H1 (cell line): ENCODE measurements around the gene COL17A1. TPM values are rescaled to one million over a fixed set of nuclear protein-coding genes. Genes with fewer than 3 reads are reported as not detected.

ENCODE experiments used
- EZH2 ChIP-seq: fragments of 200-600 bp; sonication (generic); IDR thresholded peaks from 2 replicates; pipeline ENCODE4 v1.7.1; 2012; ENCODE audit warnings: low read depth, mild to moderate bottlenecking, moderate library complexity, low read length, inconsistent platforms; ENCODE audit not compliant: severe bottlenecking
- polyA plus RNA-seq, 7 experiments: library from polyadenylated mRNA; depleted of rRNA in 3 of 7; stranded (reverse) in 5 of 7; unstranded in 2 of 7; fragments of >200 nt in 5 of 7; fragments of 200-250 nt in 2 of 7; gene quantifications; 1 replicate in 5 of 7; 2 replicates in 1 of 7; 4 replicates in 1 of 7; pipeline versions ENCODE4 v1.2.1 to v1.2.3, GENCODE V29; 2011 to 2013; ENCODE audit warnings: missing spikeins in 2 of 7, mixed read lengths in 2 of 7
- total RNA-seq: library from RNA; stranded (reverse); fragmentation: NEBNext Ultra II Directional; extraction: Animal tissue kit (Norgen Biotek cat#: 25700); gene quantifications from 2 replicates; pipeline ENCODE4 v1.2.1, GENCODE V29; 2021

The COL17A1 gene
- total and polyA plus RNA-seq, 2 of the 8 experiments (the other 6 are each of a cell fraction or from before 2014, with no cell fraction given) = 0.35 to 0.37 TPM

DNA sequence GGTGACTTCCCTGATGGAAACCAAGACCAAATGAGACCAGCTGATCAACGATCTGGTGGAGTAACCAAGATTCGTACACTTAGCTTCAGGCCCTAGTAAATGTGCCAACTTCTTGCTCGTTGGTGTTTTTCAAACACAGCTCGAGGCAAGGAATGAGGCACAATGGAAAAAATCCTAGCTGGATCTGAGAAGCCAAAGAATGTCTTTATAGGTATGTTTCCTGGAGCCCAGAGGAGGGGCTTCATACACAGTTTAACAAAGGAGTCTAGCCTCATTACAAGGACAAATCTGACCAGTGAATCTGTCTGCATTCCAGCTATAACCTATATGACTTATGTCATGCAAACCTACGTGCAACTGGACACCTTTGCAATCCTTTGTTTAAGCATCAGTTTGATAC, 3.7 kb downstream of the COL17A1 start (continued):
- TF ChIP-seq EZH2 = no peak
- TF ChIP-seq, all 59 proteins: peak for 0
